Astrocyte (in vitro differentiated cells and primary cell): Measurements from ENCODE around the gene ZFYVE1. TPM values are rescaled to one million over a fixed set of nuclear protein-coding genes. Genes with fewer than 3 reads are reported as not detected.
A peak's percentile ranks its signal among the peaks of the same experiment; 100 is the strongest.
"Not testable (repeated sequence)": the region's sequence is repeated elsewhere in the genome, so short reads cannot be mapped to it uniquely, and the experiment has no call there.

ENCODE experiments used
- DNase-seq: peaks from one replicate; pipeline ENCODE4 v3.0.0-alpha.2; 2010; ENCODE audit warnings: low read depth
- FAIRE-seq: peaks from 2 replicates; lab custom pipeline; 2011; peaks lifted over from hg19 to GRCh38; lab: Jason Lieb, UNC
- H2AFZ ChIP-seq: 2 replicates; pipeline ENCODE4 v1.6.0; 2012; ENCODE audit warnings: low read depth, low read length, inconsistent platforms
- H3K27ac ChIP-seq: 2 replicates; pipeline ENCODE4 v1.5.1; 2011; ENCODE audit warnings: low read depth, low read length, inconsistent platforms
- H3K27me3 ChIP-seq: 2 replicates; pipeline ENCODE4 v1.6.0; 2011; ENCODE audit warnings: low read length, inconsistent platforms; ENCODE audit not compliant: insufficient read depth
- H3K36me3 ChIP-seq: 2 replicates; pipeline ENCODE4 v1.5.1; 2011; ENCODE audit warnings: low read length, inconsistent platforms; ENCODE audit not compliant: insufficient read depth
- H3K4me1 ChIP-seq: 2 replicates; pipeline ENCODE4 v1.5.1; 2011; ENCODE audit warnings: low read length, inconsistent platforms; ENCODE audit not compliant: insufficient read depth
- H3K4me2 ChIP-seq: 2 replicates; pipeline ENCODE4 v1.6.0; 2012; ENCODE audit warnings: low read length, inconsistent platforms
- H3K4me3 ChIP-seq: 2 replicates; pipeline ENCODE4 v1.5.1; 2011; ENCODE audit warnings: low read depth, mild to moderate bottlenecking, low read length, inconsistent platforms; ENCODE audit not compliant: insufficient read depth
- H3K79me2 ChIP-seq: 2 replicates; pipeline ENCODE4 v1.6.0; 2012; ENCODE audit warnings: mild to moderate bottlenecking, low read length, inconsistent platforms; ENCODE audit not compliant: insufficient read depth
- H3K9ac ChIP-seq: 2 replicates; pipeline ENCODE4 v1.6.0; 2012; ENCODE audit warnings: mild to moderate bottlenecking, low read length, inconsistent platforms
- H3K9me3 ChIP-seq: 2 replicates; pipeline ENCODE4 v1.5.1; 2012; ENCODE audit warnings: low read depth, mild to moderate bottlenecking, low read length, inconsistent platforms; ENCODE audit not compliant: insufficient read depth
- H4K20me1 ChIP-seq: 2 replicates; pipeline ENCODE4 v1.6.0; 2012; ENCODE audit warnings: low read length, inconsistent platforms; ENCODE audit not compliant: insufficient read depth
- H3K27ac Mint-ChIP-seq: one replicate; pipeline ENCODE4 v1.8.0; 2021; ENCODE audit warnings: mild to moderate bottlenecking, mixed read lengths; ENCODE audit not compliant: unreplicated experiment
- H3K27me3 Mint-ChIP-seq: one replicate; pipeline ENCODE4 v1.8.0; 2021; ENCODE audit warnings: low read depth, mixed read lengths; ENCODE audit not compliant: unreplicated experiment
- H3K36me3 Mint-ChIP-seq: one replicate; pipeline ENCODE4 v1.8.0; 2021; ENCODE audit warnings: low read depth, mixed read lengths; ENCODE audit not compliant: unreplicated experiment
- H3K4me1 Mint-ChIP-seq: one replicate; pipeline ENCODE4 v1.8.0; 2021; ENCODE audit warnings: low read depth, mixed read lengths; ENCODE audit not compliant: unreplicated experiment
- H3K4me3 Mint-ChIP-seq: one replicate; pipeline ENCODE4 v1.8.0; 2021; ENCODE audit warnings: mild to moderate bottlenecking, moderate library complexity, mixed read lengths; ENCODE audit not compliant: unreplicated experiment
- H3K9me3 Mint-ChIP-seq: one replicate; pipeline ENCODE4 v1.8.0; 2021; ENCODE audit warnings: mild to moderate bottlenecking, mixed read lengths; ENCODE audit not compliant: unreplicated experiment
- EZH2 ChIP-seq: IDR thresholded peaks from 2 replicates; pipeline ENCODE4 v1.6.1; 2012; ENCODE audit warnings: mild to moderate bottlenecking, low read length, inconsistent platforms; ENCODE audit not compliant: insufficient read depth
- total RNA-seq: library from RNA; stranded (reverse); gene quantifications from 2 replicates; pipeline ENCODE4 v1.2.1, GENCODE V29; 2021
- TF ChIP-seq, protein P1 (sequence below): IDR thresholded peaks from 2 replicates; pipeline ENCODE4 v1.5.1; 2011; ENCODE audit warnings: low read depth, mild to moderate bottlenecking, inconsistent platforms, low read length, moderate library complexity; ENCODE audit not compliant: insufficient read depth

Gene ZFYVE1
- total RNA-seq, 1 donor from 2014 or later: 34.3 TPM

DNA sequence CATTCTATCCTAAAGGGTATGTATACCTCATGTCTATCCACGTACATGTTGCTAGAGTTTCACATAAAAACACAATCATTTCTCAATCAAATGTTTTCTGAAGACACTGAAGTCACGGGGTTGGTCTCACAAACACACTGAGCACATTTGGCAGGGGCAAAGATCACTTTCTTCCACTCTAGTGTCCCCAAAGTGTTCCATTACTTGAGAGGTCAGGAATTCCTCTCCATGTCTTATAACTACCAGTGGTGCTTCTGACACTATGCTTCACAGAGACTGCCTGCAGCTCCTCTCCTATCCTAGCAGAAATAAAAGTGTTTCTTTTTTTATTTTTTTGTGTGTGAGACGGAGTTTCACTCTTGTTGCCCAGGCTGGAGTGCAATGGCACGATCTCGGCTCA lies 19.1 kb downstream of the ZFYVE1 start:
- H3K27me3 ChIP-seq: no peaks in the 10 kb centered on the region
- Mint-ChIP-seq H3K36me3 (peaks cover 31% of the 10 kb centered on the region), H3K9me3 (no peaks in the 10 kb centered on the region), H3K4me1 (peaks cover 17% of the 10 kb centered on the region), H3K27me3 (no peaks in the 10 kb centered on the region), H3K27ac (peak overlapping the region; percentile 83), H3K4me3 (no peak overlapping the region)
- H3K4me1 ChIP-seq: no peaks in the 10 kb centered on the region
- no peak overlapping the region for H3K27ac ChIP-seq
- no peak for FAIRE-seq
- no peak overlapping the region for H3K4me3 ChIP-seq
- no peaks in the 10 kb centered on the region for H3K9me3 ChIP-seq
- no peak overlapping the region for H3K4me2 ChIP-seq
- no peak overlapping the region for H3K9ac ChIP-seq
- peaks cover 3% of the 10 kb centered on the region for H3K36me3 ChIP-seq
- no peak for TF ChIP-seq EZH2
- TF ChIP-seq, protein P1, sequence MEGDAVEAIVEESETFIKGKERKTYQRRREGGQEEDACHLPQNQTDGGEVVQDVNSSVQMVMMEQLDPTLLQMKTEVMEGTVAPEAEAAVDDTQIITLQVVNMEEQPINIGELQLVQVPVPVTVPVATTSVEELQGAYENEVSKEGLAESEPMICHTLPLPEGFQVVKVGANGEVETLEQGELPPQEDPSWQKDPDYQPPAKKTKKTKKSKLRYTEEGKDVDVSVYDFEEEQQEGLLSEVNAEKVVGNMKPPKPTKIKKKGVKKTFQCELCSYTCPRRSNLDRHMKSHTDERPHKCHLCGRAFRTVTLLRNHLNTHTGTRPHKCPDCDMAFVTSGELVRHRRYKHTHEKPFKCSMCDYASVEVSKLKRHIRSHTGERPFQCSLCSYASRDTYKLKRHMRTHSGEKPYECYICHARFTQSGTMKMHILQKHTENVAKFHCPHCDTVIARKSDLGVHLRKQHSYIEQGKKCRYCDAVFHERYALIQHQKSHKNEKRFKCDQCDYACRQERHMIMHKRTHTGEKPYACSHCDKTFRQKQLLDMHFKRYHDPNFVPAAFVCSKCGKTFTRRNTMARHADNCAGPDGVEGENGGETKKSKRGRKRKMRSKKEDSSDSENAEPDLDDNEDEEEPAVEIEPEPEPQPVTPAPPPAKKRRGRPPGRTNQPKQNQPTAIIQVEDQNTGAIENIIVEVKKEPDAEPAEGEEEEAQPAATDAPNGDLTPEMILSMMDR: no peak
- peaks cover 56% of the 10 kb centered on the region for H3K79me2 ChIP-seq
- H4K20me1 ChIP-seq: peaks cover 53% of the 10 kb centered on the region
- DNase-seq: no peak
- H2AFZ ChIP-seq: no peak overlapping the region

GRCh38 chr14:73004641-73005040 lies 22.3 kb downstream of the ZFYVE1 start:
- H3K4me1 Mint-ChIP-seq: peaks cover 21% of the 10 kb centered on the region
- not testable (repeated sequence) for H3K4me3 Mint-ChIP-seq, H3K4me3 ChIP-seq, H3K27ac ChIP-seq, DNase-seq, H3K9ac ChIP-seq, H3K36me3 ChIP-seq, H2AFZ ChIP-seq, H3K9me3 Mint-ChIP-seq, H3K27me3 ChIP-seq, H3K4me1 ChIP-seq, FAIRE-seq, H3K4me2 ChIP-seq, H3K27me3 Mint-ChIP-seq, H3K9me3 ChIP-seq, H3K27ac Mint-ChIP-seq
- H3K36me3 Mint-ChIP-seq: peaks cover 27% of the 10 kb centered on the region
- Histone ChIP-seq H4K20me1 (peaks cover 63% of the 10 kb centered on the region), H3K79me2 (peaks cover 53% of the 10 kb centered on the region)

DNA sequence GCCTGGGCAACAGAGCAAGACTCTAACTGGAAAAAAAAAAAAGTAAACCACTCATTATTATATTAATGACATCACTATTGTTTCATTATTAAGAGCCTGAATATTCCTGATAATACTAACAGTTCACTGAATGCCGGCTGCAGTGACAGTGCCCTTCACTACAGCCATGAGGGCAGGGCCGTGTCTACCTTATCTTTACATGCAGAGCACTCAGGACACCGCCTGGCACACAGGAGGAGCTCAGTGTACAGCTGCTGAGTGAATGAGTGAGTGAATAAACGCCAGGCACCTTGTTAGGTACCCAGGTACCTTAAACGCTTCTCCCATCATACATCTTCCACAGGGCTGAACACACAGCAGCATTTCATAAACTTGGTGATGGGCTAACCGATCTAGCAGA lies 23.2 kb downstream of the ZFYVE1 start:
- H3K36me3 Mint-ChIP-seq: peaks cover 25% of the 10 kb centered on the region
- H3K4me1 Mint-ChIP-seq: peaks cover 16% of the 10 kb centered on the region
- FAIRE-seq (no peak), DNase-seq (no peak)
- Histone ChIP-seq H3K9ac (no peak overlapping the region), H3K4me1 (no peaks in the 10 kb centered on the region), H3K4me3 (no peak overlapping the region), H2AFZ (no peak overlapping the region), H3K79me2 (peaks cover 44% of the 10 kb centered on the region), H3K4me2 (no peak overlapping the region), H3K27ac (no peak overlapping the region), H3K36me3 (no peaks in the 10 kb centered on the region), H3K9me3 (no peaks in the 10 kb centered on the region), H3K27me3 (no peaks in the 10 kb centered on the region), H4K20me1 (peaks cover 66% of the 10 kb centered on the region)
- TF ChIP-seq, protein P1: no peak
- TF ChIP-seq EZH2: no peak
- no peaks in the 10 kb centered on the region for H3K9me3 Mint-ChIP-seq
- H3K27me3 Mint-ChIP-seq: no peaks in the 10 kb centered on the region
- H3K27ac Mint-ChIP-seq: peak overlapping the region; percentile 31
- no peak overlapping the region for H3K4me3 Mint-ChIP-seq
